Activated naive CD8-positive, alpha-beta T cell treated with anti-CD3 and anti-CD28 coated beads, Interleukin-2, amount 50 U/mL, for 24 hours (primary cell): ENCODE data around the gene CLSTN2.

Experiments
- ATAC-seq: fragments of 150-1000 bp; cut with Tn5 transposase; one replicate; pipeline ENCODE4 v1.10.0; 2021
- DNase-seq: peaks from one replicate; pipeline ENCODE4 v3.0.0; 2021
- H3K27ac Mint-ChIP-seq: one replicate; pipeline ENCODE4 v1.8.0; 2021; ENCODE audit warnings: mild to moderate bottlenecking, mixed read lengths
- H3K27me3 Mint-ChIP-seq: one replicate; pipeline ENCODE4 v1.8.0; 2021; ENCODE audit warnings: mixed read lengths
- H3K36me3 Mint-ChIP-seq: one replicate; pipeline ENCODE4 v1.8.0; 2021; ENCODE audit warnings: low read depth, mixed read lengths
- H3K4me1 Mint-ChIP-seq: one replicate; pipeline ENCODE4 v1.8.0; 2021; ENCODE audit warnings: mixed read lengths
- H3K4me3 Mint-ChIP-seq: one replicate; pipeline ENCODE4 v1.8.0; 2021; ENCODE audit warnings: mild to moderate bottlenecking, moderate library complexity, mixed read lengths
- H3K9me3 Mint-ChIP-seq: one replicate; pipeline ENCODE4 v1.8.0; 2021; ENCODE audit warnings: mixed read lengths

The CLSTN2 gene

GRCh38 chr3:140198242-140198641, 263.3 kb downstream of the CLSTN2 start:
- no peak overlapping the region for H3K4me3 Mint-ChIP-seq
- no peak overlapping the region for H3K27ac Mint-ChIP-seq
- no peaks in the 10 kb centered on the region for H3K27me3 Mint-ChIP-seq
- H3K36me3 Mint-ChIP-seq = no peaks in the 10 kb centered on the region
- H3K4me1 Mint-ChIP-seq = no peaks in the 10 kb centered on the region
- ATAC-seq = no peak
- no peak for DNase-seq
- peaks cover 10% of the 10 kb centered on the region for H3K9me3 Mint-ChIP-seq

DNA sequence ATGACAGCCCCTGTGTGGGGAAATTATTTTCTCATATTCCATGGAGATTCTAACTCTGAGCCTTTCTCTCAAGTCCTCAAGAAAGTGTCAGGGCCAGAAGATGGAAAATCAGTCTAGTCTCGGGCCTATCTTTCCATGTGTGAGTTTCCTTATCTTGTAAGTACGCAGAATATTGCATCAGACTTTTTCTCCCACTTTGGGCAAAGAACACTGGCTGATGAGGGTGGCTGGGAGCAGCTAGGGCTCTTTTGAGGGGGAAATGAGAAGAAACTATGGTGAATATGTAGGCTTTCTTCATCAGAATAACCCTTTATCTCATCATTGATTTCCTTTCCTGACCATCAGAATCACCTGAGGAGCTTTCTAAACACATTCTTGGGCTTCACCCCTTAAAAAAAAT, 264.0 kb downstream of the CLSTN2 start:
- no peak for ATAC-seq
- no peak overlapping the region for H3K4me3 Mint-ChIP-seq
- H3K36me3 Mint-ChIP-seq = no peaks in the 10 kb centered on the region
- H3K27me3 Mint-ChIP-seq = no peaks in the 10 kb centered on the region
- DNase-seq = no peak
- H3K9me3 Mint-ChIP-seq = peaks cover 3% of the 10 kb centered on the region
- no peak overlapping the region for H3K27ac Mint-ChIP-seq
- no peaks in the 10 kb centered on the region for H3K4me1 Mint-ChIP-seq

DNA sequence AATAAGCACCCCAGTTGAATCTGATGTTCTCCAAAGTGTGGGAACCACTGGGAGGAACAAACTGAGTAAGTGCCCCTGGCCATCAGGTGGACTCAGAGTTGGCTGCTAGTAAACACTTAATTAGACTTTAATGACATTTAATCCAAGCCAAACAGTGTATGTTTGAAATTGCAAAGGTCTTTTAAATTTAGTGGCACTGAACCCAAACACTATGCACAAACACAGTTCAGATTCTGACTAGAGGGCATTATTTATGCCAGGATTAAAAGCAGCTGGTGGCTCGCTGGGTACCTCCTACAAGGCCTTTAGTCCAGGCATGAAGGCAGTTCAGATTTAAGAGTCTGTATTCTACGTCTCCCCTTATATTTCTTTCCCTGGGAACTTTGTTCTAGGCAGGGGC, 264.8 kb downstream of the CLSTN2 start:
- Mint-ChIP-seq H3K4me3 (no peak overlapping the region), H3K27me3 (no peaks in the 10 kb centered on the region), H3K27ac (no peak overlapping the region), H3K4me1 (no peaks in the 10 kb centered on the region), H3K36me3 (no peaks in the 10 kb centered on the region), H3K9me3 (no peaks in the 10 kb centered on the region)
- no peak for DNase-seq
- no peak for ATAC-seq

DNA sequence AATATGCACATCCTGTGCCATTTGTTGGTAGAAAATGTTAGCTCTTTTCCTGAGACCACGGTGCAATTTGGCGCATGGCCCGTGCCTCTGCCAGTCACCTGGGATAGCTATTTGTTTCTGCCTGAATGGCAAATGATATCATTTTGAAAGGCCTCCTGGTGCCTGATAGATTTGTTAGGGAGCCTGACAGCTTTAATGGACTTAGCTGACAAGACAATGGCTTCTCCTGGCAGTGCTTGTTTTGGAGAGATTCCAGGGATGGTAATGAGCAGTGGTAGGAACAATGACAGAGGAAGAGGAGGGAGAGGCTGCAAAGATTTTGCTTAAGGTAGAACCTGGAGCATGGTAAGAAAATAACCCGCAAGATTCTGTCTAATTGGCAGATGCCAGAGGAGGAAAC, 268.5 kb downstream of the CLSTN2 start:
- no peaks in the 10 kb centered on the region for H3K27me3 Mint-ChIP-seq
- H3K4me3 Mint-ChIP-seq = no peak overlapping the region
- H3K36me3 Mint-ChIP-seq = no peaks in the 10 kb centered on the region
- DNase-seq (no peak), ATAC-seq (no peak)
- H3K9me3 Mint-ChIP-seq = no peaks in the 10 kb centered on the region
- H3K27ac Mint-ChIP-seq = no peak overlapping the region
- H3K4me1 Mint-ChIP-seq = no peaks in the 10 kb centered on the region

GRCh38 chr3:140204271-140204984, 269.4 kb downstream of the CLSTN2 start:
- Mint-ChIP-seq H3K36me3 (no peaks in the 10 kb centered on the region), H3K4me1 (no peaks in the 10 kb centered on the region)

DNA sequence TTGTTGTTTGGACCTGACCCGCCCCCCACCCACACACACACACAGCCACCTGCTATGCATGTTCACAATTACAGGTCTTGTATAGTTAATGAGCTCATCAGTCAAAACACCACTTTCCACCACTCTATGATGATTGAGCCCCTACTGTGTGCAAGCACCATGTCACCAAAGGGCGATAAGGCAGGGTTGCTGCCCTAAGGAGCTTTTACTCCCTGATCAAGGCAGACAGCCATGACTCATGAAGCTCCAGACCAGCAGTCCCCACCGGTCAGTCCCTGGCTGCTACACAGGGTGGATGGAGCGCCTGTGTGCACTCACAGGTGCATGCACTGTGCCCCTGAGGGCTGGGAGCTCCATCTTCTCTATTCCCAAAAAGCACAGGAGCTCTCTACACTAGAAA, 270.6 kb downstream of the CLSTN2 start:
- Mint-ChIP-seq H3K27ac (no peak overlapping the region), H3K4me1 (no peaks in the 10 kb centered on the region), H3K27me3 (peaks cover 2% of the 10 kb centered on the region), H3K9me3 (no peaks in the 10 kb centered on the region), H3K4me3 (no peak overlapping the region), H3K36me3 (no peaks in the 10 kb centered on the region)
- ATAC-seq (no peak), DNase-seq (no peak)

More at GRCh38 chr3:140204271-140204984, 269.4 kb downstream of the CLSTN2 start:
- Mint-ChIP-seq H3K27ac (no peak overlapping the region), H3K9me3 (no peaks in the 10 kb centered on the region), H3K27me3 (no peaks in the 10 kb centered on the region), H3K4me3 (no peak overlapping the region)
- no peak for DNase-seq
- ATAC-seq = no peak

- Mint-ChIP-seq H3K9me3 (no peaks in the 10 kb centered on the region), H3K36me3 (no peaks in the 10 kb centered on the region)
- ATAC-seq = no peak
Observed at GRCh38 chr3:140206196-140207040, 271.4 kb downstream of the CLSTN2 start.

DNA sequence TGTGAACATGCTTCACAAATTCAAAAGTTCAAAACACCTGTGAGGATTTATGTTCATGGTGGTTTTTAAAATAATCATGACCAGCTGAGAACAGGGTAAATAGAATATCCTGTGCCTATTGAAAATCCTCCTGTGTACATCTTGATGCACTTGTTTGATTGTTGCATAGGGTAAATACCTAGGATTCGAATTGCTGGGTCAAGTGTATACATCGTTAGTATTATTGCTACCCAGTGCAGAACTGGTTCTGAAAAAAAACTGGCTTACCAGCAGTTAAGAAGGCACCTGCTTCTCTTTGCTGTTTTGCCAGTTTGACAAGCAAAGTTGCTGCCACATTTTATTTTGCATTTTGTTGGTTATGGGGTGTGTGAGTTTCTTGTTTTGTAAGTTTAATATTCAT, 272.6 kb downstream of the CLSTN2 start:
- no peaks in the 10 kb centered on the region for H3K4me1 Mint-ChIP-seq
- no peaks in the 10 kb centered on the region for H3K9me3 Mint-ChIP-seq
- ATAC-seq (no peak), DNase-seq (no peak)
- no peak overlapping the region for H3K27ac Mint-ChIP-seq
- no peaks in the 10 kb centered on the region for H3K36me3 Mint-ChIP-seq
- no peak overlapping the region for H3K4me3 Mint-ChIP-seq
- H3K27me3 Mint-ChIP-seq = peaks cover 2% of the 10 kb centered on the region

More at GRCh38 chr3:140206196-140207040, 271.4 kb downstream of the CLSTN2 start:
- Mint-ChIP-seq H3K4me1 (no peaks in the 10 kb centered on the region), H3K27ac (no peak overlapping the region), H3K4me3 (no peak overlapping the region), H3K27me3 (peaks cover 2% of the 10 kb centered on the region)
- DNase-seq = no peak

DNA sequence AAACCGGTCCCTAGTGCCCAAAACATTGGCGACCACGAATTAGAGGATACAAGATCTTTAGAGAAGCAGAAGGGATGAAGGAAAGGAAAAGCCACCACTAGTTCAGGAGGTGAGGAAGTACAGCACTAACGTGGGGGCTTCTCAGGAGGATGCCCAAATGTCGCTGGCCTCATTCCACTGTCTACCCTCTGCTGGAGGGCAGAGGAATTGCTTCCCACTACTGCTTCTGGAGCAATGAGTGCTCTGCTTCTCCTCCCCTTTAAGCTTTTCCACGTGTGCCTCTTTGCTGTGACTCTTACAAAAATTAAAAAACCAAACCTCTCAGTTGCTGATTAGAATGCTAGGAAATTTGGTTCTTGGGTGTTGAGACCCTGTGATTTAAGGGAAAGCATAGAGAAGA, 281.3 kb downstream of the CLSTN2 start:
- Mint-ChIP-seq H3K36me3 (no peaks in the 10 kb centered on the region), H3K9me3 (no peaks in the 10 kb centered on the region), H3K27ac (no peak overlapping the region), H3K27me3 (peaks cover 2% of the 10 kb centered on the region), H3K4me3 (no peak overlapping the region), H3K4me1 (no peaks in the 10 kb centered on the region)
- DNase-seq = no peak
- peak; percentile 49 for ATAC-seq

DNA sequence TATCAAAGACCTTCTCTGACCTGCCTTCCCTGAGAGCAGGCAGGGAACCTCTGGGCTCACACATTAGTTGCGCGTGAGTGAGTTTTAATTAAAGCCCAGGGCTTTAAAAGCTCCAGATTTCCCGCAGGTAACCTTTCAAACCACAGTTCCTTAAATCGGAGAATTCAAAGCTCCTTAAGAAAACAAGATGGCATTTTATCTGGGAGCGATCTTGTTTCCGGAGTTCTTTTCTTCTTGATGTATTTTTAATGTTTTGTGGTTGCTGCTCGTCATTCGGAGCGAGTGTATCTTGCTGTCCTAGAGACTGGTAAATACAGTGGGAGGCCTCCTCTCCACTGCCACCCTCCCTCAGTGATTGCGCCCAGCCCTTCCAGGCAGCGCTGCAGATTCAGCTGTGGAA, 284.3 kb downstream of the CLSTN2 start:
- no peak overlapping the region for H3K4me3 Mint-ChIP-seq
- no peaks in the 10 kb centered on the region for H3K27me3 Mint-ChIP-seq
- no peak overlapping the region for H3K27ac Mint-ChIP-seq
- DNase-seq = no peak
- no peaks in the 10 kb centered on the region for H3K36me3 Mint-ChIP-seq
- ATAC-seq = no peak
- H3K4me1 Mint-ChIP-seq = no peaks in the 10 kb centered on the region
- H3K9me3 Mint-ChIP-seq = no peaks in the 10 kb centered on the region

- DNase-seq (no peak), ATAC-seq (no peak)
- Mint-ChIP-seq H3K4me3 (no peak overlapping the region), H3K36me3 (no peaks in the 10 kb centered on the region), H3K27me3 (no peaks in the 10 kb centered on the region), H3K4me1 (no peaks in the 10 kb centered on the region), H3K27ac (no peak overlapping the region), H3K9me3 (no peaks in the 10 kb centered on the region)
Observed at GRCh38 chr3:140219923-140220452, 285.0 kb downstream of the CLSTN2 start.

DNA sequence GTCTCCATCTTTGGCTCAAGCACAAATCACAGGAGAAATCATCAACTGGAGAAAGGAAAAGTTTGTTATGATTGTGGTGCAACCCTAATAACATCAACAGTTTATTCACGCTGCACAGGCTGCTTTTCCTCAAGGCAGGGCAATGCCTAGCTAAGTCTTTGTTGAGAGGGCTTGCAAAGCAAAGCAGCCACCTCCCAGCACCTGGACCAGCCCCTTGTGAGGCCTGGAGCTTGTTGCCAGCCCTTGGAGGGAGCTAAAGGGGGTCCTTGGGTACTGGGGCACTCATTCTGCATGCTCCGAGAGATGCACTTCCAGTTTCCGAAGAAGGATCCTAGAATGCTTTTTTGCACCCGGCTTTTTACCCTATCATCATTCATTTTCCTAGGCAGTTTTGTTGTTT, 288.2 kb downstream of the CLSTN2 start:
- Mint-ChIP-seq H3K4me1 (no peaks in the 10 kb centered on the region), H3K9me3 (peaks cover 8% of the 10 kb centered on the region), H3K27ac (no peak overlapping the region), H3K27me3 (no peaks in the 10 kb centered on the region), H3K4me3 (no peak overlapping the region), H3K36me3 (no peaks in the 10 kb centered on the region)
- DNase-seq = no peak
- ATAC-seq = no peak

DNA sequence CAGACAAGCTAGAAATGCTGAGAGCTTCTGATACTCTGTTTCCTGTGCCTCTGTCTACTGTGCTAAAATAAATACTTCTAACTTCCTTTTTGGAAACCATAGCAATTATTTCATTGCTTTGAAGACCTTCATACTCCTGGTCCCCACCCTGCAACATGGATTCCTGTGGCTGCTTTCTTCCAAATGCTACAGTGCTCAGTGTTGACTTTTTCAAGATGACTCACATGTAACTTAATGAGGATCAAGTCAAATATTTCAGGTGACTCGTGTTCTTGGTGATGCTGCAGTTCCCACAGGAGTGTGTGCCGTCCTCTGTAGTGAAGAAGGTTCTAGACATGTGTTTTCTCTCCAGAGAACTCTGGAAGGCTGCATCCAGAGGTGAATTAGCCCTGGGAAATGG, 288.6 kb downstream of the CLSTN2 start:
- no peak overlapping the region for H3K4me3 Mint-ChIP-seq
- no peaks in the 10 kb centered on the region for H3K36me3 Mint-ChIP-seq
- H3K4me1 Mint-ChIP-seq = no peaks in the 10 kb centered on the region
- no peaks in the 10 kb centered on the region for H3K27me3 Mint-ChIP-seq
- peaks cover 12% of the 10 kb centered on the region for H3K9me3 Mint-ChIP-seq
- peak; percentile 24 for ATAC-seq
- DNase-seq = no peak
- no peak overlapping the region for H3K27ac Mint-ChIP-seq

- ATAC-seq = no peak
- no peak for DNase-seq
- Mint-ChIP-seq H3K36me3 (no peaks in the 10 kb centered on the region), H3K9me3 (peaks cover 13% of the 10 kb centered on the region), H3K27me3 (no peaks in the 10 kb centered on the region), H3K27ac (no peak overlapping the region), H3K4me1 (no peaks in the 10 kb centered on the region), H3K4me3 (no peak overlapping the region)
Observed at GRCh38 chr3:140224307-140224706, 289.3 kb downstream of the CLSTN2 start.

- Mint-ChIP-seq H3K27ac (no peak overlapping the region), H3K9me3 (peaks cover 13% of the 10 kb centered on the region), H3K27me3 (no peaks in the 10 kb centered on the region), H3K4me1 (no peaks in the 10 kb centered on the region), H3K4me3 (no peak overlapping the region), H3K36me3 (no peaks in the 10 kb centered on the region)
- ATAC-seq (no peak), DNase-seq (no peak)
Observed at GRCh38 chr3:140225996-140226395, 291.0 kb downstream of the CLSTN2 start.
